ENCODE data around the gene PHACTR3.

The PHACTR3 gene

GRCh38 chr20:59574308-59574707 is 30.0 kb upstream of the PHACTR3 start:
- no peak for DNase-seq

DNA sequence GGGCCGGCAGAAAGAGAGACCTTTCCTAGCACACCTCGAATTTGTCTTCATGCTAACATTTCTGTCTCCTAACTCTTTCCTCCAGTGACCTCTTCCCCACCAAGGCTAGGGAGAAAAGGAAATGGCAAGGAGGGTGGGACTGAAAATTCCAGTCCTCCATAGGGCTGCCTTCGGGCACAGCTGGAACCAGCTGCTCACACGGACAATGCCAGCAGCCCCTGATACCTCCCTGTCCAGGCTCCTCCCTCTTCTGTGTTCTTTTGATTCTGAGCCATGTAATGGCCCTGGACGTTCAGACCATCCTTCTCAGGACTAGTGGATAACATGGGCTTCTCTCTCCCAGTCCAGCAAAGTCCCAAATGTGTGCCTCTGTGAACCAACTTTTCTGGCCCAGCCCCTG is 29.1 kb upstream of the PHACTR3 start:
- no peak for DNase-seq

DNA sequence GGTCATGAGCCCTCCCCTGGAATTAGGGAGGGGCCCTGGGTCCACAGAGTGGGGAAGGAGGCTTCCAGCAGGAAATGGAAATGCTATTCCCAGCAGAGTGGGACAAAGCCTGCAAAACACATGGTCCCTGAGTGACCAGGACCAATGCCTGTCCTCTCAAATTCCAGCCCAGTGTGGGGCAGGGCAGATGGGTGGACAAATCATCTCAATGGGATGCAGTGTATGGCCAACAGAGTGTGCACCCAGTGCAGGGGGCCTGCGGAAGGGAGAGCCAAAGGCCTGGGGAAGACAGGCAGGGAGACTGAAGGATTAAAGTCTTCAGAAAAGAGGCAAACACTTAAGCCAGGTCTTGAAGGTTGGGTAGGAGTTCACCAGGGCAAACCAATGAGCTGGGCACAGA is 28.7 kb upstream of the PHACTR3 start:
- no peak for DNase-seq

DNA sequence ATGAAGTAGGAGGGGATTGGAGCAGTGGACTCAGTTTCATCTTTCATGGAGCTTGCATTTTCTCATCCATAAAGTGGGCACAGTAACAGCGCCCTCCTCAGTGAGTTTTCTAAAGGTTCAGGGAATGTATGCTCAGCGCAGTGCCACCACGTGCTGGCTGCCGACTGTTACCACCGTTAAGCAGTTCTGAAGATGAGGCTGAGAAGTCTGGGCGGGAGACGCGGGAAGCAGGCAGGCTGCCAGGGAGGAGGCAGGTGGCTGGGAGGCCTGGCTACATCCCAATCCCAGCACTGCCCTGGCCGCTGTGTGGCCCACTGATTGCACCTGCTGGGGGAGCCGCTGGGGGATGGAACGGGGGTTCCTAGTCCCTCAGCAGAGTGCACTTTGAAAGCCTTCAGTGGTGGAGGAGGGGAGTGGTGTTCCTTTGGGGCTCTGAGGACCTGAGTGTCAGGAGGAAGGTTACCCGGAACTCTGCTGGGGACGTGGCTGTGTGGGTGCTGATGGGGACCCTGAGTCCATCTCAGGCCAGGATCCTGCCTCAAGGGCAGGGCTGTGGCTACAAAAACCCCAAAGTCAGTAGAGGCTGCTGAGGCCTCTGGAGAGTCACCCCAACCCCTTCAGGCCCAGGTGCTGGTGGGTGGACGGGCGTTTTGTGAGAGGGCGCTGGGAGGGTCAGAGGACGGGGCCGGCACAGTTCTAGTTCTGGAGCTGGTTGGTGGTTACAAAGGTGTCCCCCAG is 28.0 kb upstream of the PHACTR3 start:
- no peak for DNase-seq

- no peak for DNase-seq
Observed at GRCh38 chr20:59577037-59577808, 27.1 kb upstream of the PHACTR3 start.

DNA sequence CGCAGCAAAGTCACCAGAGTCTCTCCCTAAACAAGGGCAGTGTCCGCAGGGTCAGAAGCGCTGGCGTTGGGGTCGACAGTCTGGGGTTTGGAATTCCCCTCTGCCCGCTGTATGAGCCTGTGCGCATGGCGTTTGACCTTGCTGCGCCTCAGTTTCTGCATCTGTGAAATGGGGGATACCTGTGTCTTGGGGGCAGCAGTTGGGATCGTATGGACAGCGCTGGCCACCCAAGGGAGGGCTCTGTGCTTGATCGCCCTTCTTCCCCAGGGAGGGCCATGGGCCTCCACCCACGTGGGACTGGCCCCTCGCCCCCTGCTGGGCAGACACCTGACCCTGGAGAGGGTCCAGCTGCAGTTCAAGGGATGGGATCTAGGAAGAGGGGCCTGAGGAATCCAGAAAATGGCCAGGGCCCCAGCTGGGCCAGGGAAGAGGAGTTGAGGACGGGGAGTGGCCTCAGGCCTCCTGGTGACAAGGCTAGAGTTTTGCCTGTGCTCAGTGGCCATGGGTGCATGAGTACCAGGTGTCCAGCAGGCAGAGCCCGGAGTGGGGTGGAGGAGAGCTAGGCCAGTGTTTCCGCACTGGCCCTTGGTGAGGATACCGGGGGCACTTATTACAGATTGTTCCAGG is 26.4 kb upstream of the PHACTR3 start:
- DNase-seq: no peak

GRCh38 chr20:59578436-59579403 is 25.6 kb upstream of the PHACTR3 start:
- DNase-seq: no peak

- no peak for DNase-seq
Observed at GRCh38 chr20:59579404-59580145, 24.8 kb upstream of the PHACTR3 start.

DNA sequence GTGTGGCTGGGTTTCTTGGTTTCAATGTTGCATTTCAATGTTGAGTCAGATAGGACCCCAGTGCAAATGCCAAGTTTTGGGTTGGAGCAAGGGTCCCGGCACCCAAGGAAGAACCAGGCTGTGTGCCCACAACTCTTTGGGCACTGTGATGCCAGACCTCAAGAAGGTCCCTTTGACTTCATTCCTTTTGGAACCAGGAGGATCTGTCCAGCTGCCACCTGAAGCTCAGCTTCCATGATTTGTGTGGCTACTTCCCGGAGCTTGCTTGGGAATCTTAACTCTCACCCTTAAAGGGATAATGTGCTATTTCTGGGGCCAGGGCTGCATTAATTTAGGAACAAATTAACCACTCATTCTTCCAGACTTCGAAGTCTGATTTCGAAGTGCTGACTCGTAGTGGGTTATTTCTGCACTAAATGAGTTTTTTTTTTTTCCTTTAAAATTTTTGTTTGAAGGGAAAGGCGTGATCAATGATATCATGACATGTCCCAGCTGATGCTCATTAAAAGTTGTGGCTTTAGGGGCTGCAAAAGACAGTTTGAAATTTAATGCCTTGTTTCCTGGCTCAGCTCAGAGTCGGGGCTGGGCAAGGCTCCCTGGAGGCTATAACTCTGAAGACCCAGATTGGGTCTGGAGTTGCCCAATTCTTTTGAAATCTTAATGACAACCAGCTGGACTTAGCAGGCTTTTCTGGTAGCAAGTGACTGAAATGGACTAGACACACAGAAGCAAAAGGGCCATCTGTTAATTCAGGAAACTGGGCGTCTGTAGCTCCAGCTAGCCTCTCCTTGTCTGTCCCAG is 24.0 kb upstream of the PHACTR3 start:
- no peak for DNase-seq

- DNase-seq: no peak
Observed at GRCh38 chr20:59580991-59581401, 23.3 kb upstream of the PHACTR3 start.

GRCh38 chr20:59581993-59582679 is 22.2 kb upstream of the PHACTR3 start:
- no peak for DNase-seq

DNA sequence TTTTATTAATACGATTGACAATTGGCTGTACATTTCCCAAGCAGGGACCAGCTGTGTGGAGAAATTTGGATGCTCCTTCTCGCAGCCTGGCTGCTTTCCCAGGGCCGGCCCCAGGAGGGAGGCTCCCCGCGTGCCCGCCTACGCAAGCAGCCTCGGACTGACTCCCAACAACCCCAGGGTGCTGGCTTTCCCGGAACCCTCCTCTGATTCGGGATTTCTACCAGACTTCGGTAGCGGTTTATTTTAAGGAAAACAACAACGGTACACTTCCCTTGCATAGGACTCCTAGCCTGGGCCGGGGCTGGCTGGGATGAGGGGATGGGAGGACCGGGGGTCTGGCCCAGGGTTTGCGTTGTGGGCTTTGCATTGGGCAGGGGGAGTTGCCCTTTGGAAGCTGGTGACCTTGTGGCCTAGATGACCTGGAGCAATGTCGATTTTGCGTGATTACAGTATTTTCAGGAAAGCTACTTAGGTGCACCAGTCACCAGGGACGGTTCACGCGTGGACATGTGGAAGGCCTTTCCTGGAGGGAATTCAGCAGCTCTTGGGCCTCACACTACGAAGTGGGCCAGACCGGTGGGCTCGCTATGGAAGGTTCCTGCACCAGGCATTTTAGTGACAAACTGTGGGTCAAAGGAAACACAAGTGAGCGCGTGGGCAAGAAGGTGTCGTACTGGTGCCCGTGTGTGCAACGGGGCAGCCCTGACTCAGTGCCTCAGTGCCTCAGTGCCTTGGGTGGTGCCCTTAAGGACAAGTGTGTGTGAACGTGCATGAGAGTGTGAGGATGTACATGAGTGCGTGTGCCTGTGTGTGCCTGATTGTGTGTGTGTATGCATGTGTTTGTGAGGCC is 20.7 kb upstream of the PHACTR3 start:
- no peak for DNase-seq

DNA sequence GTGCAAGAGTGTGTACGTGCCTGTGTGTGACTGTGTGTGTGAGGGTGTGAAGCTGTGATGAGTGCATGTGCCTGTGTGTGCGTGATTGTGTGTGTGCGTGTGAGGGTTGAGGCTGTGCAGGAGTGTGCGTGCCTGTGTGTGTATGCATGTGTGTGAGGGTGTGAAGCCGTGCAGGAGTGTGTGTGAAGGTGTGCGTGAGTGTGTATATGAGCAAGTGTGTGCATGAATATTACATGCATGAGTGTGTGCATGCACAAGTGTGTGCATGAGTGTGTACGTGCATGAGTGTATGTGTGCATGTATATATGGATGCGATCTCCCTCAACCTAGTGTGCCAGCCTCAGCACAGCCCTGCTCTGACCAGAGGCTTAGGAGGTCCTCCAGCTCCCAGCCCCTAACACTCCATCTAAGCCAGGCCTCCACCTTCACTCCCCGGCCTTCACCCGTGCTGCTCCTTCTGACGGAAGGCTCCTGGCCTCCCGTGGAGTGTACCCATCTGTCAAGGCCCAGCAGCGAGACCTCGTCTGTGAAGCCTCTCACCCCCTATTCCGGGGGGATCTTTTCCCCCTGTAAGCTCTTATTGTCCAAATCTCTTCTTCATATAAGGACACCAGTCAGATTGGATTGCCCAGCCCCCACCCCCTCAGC is 19.9 kb upstream of the PHACTR3 start:
- no peak for DNase-seq

DNA sequence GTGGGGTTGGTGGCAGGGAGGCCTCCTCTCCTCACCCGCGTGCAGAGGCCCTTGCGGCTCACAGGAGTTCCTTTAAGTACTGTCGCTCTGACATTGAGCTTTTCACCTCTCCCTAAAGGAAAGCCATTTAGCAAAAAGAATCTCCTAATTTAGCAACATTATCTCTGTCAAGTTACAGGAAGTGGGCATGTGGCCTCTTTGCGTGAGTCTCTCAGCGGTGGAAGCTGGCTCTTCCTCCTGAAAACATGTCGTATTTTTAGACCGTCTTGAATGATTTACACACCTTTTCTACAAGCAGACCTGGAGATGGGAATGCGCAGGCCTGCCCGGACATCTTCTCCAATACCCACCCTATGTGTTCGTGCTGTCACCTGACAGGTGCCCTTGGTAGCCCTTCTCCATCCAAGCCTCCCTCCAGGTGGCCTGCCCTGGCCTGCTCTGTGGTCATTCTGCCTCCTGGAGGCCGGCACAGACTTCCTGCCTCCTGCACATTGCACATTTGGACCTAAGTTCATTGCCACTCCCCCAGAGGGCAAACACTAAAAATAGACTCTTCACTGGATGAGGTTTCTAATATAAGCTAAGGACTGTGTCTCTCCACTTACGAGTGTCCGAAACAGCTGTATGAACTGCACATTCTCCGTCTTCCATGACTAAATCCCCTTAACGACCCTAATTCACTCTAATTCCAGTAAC is 18.5 kb upstream of the PHACTR3 start:
- DNase-seq: no peak

DNA sequence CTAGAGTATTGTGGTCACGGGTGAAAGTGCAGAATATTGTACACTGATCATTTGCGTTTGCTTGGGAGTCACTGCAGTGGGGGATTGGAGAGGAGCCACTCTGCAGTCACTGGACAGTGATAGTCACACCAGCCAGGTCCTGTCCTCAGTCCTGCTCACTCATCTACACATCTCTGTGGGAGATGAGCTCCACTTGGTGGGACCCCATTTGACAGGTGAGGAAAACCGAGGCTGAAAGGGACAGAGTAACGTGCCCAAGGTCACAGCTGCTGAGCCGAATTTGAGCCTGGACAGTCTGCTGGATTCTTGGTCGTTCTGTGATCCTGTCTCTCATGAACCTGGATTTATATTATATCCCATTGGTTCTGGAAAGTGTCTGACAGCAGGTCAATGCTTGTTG is 17.7 kb upstream of the PHACTR3 start:
- DNase-seq: no peak

GRCh38 chr20:59587570-59587969 is 16.8 kb upstream of the PHACTR3 start:
- no peak for DNase-seq

- no peak for DNase-seq
Observed at GRCh38 chr20:59588236-59588855, 16.0 kb upstream of the PHACTR3 start.

Data from kidney glomerular epithelial cell (primary cell).